NCI-H187 treated with DMSO at 0.1 percent for 48 hours (cell line): ENCODE measurements around the gene DCLK1.

Experiments used
- DNase-seq: peaks from one replicate; lab custom pipeline; 2025; lab: John Stamatoyannopoulos, UW

DCLK1 gene

GRCh38 chr13:35860661-35861060 lies 270.5 kb downstream of the DCLK1 start:
- no peak for DNase-seq

DNA sequence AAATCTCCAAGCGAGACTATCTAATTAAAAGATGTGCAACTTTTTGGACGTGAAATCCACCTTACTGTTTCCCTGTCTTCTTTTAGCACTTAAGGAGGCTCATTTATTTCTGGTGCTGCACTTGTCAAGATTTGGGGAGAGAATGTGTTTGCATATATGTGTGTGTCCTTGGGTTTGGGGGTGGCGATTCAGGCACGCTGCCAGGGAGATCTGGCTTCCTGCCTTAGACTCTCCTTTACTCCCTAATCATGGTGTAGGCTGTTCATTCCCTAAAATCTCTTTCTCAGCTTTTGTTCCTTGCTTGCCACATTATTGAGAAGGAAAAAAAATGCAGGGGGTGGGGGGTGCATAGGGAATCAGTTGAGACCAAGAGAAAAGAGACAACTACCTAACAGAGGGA lies 271.2 kb downstream of the DCLK1 start:
- no peak for DNase-seq

- no peak for DNase-seq
Measured at GRCh38 chr13:35858665-35859064, 272.5 kb downstream of the DCLK1 start.

DNA sequence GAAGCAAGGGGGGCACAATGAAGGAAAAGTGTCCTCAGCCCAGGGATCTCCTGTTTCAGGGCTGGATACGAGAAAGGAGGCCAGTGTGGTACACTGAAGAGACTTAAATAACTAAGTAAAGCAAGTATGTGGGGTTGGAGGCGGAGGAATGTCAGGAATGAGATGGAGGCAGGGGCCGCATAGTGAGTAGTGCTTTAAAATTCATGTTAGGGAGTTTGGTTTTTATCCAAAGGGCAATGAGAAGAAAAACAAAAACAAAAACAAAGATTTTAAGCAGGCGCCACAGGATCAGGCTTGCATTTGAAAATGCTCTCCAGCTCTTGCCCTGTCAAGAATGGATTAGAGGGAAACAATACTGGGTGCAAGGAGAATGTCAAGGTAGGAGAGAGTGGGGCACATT lies 273.4 kb downstream of the DCLK1 start:
- DNase-seq: no peak

DNA sequence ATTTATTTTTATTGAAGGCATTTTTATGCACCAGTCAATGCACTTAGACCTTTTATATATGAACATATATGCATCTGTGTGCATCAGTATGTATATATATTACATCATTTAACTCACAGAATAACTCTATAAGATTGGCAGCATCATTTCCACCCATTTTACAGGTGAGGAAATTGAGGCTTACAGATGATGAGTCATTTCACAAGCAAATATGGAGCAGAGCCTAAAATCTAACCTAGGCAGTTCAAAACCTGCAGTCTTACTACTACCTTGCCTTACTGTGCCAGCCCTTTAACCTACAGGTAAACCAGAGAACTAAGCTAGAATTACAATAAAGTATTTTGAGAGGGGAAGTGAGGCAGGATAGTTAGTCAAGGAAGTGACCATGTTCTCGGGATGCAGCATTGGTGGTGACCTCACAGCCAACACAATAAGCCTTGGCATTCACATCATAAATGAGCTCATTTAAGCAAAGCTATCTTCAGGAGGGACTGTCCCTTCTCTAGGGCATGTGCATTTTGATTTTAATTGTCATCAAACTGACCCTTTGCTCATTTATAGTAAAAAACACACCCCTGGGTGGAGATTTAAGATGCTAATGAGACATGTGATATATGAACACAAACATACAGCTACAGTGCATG lies 274.3 kb downstream of the DCLK1 start:
- DNase-seq: no peak

GRCh38 chr13:35856084-35856483 lies 275.1 kb downstream of the DCLK1 start:
- DNase-seq: no peak

GRCh38 chr13:35855531-35856019 lies 275.6 kb downstream of the DCLK1 start:
- DNase-seq: no peak

- DNase-seq: no peak
Measured at GRCh38 chr13:35854286-35854685, 276.9 kb downstream of the DCLK1 start.

DNA sequence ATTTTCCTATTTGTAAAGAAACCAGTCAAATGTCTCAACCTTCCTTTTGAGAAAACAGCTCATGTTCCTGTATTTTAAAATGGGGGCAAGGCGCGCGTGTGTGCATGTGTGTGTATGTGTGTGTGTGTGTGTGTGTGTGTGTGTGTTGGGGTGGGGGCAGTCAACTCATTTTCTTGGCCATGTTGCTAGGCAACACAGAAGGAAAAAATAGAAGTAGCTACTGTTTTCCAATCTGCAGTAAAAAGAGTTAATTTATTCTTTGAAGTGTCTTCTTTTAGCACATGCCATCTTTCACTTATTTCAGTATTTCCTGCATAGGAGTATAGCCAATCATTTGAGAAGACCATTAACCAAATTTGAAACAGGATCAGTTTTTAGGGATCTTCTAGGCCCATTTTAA lies 279.3 kb downstream of the DCLK1 start:
- DNase-seq: no peak

DNA sequence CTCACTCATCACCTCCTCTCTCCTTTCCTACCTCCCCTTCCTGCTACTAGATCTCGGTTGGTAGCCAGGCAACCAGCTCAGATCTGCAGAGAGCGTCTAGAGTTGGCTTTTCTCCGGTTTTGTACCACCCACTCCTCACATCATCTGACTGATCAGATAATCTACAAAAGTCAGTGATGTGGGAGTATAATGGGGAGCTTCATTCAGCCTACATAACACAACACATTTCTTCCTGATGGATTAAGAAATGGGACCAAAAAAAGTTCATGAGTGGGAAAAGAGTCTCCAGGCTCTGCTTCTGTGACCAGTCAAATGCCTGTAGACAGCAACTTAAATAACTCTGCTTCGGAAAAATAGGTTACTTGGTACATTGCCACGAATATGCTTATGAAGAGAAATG lies 279.8 kb downstream of the DCLK1 start:
- DNase-seq: no peak

DNA sequence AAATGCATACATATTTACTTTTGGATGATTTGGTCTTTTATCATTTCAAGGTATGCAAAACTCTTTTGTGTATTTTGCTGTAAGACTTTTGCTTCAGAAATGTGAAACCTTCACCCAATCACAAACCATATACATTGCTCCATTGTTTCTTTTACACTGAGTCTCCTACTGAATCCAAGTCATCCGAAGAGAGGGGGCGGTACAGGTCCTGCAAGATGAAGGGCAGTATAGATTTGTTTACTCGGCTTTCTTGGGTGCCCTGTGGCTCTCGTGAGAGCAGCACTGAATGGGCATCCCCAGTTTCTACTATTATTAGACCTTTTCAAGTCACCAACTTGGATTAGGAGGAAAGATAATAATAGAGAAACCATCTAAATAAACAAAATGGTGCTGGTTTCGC lies 280.6 kb downstream of the DCLK1 start:
- no peak for DNase-seq

DNA sequence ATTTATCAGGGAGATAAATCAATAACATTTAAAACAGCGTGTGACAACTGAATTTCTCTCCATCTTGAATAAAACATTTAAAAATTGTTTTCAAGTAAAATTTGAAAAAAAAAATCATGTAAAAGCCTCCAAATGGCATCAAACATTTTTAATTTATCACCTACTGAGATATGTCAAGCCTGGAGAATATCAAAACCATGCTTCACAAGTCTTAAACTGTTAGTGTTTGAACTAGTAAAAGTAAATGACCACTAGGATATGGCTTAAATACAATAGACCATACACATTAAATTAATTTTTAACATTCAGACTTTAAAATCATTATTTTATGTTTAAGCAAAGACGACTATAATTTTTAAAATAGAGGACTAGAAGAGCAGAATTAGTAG lies 281.9 kb downstream of the DCLK1 start:
- no peak for DNase-seq

GRCh38 chr13:35848336-35849255 lies 282.6 kb downstream of the DCLK1 start:
- no peak for DNase-seq

- no peak for DNase-seq
Measured at GRCh38 chr13:35843272-35843671, 287.9 kb downstream of the DCLK1 start.

DNA sequence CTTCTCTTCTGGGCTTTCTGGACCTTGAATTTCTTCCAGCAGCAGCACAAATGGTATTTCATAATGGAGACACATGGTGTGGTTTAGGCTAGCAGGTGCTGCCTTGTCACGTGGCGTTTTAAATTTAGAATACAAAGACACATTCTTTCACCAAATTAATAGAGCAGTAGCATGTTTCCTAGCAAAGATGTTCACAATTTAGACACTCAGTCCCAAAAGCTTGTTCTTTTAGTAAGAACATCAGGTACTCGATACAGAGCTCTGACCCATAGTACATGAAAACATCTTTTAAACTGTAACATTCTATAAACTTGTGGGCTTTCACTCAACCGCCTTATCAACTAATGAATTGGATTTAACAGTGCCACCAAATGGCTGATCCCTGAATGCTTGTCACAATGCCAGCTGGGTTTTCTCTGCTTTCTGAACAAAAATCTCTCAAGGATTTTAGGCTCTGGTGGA lies 290.1 kb downstream of the DCLK1 start:
- no peak for DNase-seq

DNA sequence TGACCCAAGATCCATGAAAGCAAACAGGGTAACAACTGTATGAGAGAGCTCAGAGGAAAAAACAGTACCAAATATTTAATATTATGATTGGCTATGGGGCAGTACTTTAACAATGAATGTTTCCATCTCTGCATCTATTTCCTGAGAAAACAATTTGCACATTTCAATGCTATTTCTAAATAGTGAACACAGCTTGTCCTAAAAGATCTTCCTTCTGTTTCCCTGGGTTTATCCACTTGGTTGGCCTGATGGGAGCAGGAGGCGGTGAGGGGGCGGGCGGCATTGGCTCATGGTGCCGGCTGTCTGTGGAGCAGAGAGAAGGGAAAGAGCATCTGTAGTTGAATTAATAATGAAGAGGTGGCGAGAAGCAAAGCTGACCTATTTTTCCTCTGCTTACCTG lies 291.4 kb downstream of the DCLK1 start:
- DNase-seq: no peak

DNA sequence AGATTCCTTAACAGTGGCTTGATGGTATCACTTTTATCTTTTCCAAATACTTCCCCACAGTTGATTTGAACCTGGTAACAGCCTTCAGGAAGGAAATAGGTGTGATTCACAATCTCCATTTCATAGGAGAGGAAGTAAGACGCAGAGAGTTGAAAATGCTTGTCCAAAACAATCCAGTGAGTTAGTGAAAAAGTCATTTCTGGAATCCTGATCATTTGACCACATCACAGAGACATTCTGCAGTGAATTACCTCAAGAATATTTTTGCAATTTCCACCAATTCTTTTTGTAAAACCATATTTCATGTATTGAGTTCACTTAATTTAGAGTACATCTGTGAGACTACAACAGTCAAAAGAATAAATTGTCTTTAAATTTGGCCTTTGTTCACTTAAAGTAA lies 292.8 kb downstream of the DCLK1 start:
- no peak for DNase-seq

- no peak for DNase-seq
Measured at GRCh38 chr13:35836446-35836845, 294.7 kb downstream of the DCLK1 start.

GRCh38 chr13:35835989-35836388 lies 295.2 kb downstream of the DCLK1 start:
- no peak for DNase-seq

DNA sequence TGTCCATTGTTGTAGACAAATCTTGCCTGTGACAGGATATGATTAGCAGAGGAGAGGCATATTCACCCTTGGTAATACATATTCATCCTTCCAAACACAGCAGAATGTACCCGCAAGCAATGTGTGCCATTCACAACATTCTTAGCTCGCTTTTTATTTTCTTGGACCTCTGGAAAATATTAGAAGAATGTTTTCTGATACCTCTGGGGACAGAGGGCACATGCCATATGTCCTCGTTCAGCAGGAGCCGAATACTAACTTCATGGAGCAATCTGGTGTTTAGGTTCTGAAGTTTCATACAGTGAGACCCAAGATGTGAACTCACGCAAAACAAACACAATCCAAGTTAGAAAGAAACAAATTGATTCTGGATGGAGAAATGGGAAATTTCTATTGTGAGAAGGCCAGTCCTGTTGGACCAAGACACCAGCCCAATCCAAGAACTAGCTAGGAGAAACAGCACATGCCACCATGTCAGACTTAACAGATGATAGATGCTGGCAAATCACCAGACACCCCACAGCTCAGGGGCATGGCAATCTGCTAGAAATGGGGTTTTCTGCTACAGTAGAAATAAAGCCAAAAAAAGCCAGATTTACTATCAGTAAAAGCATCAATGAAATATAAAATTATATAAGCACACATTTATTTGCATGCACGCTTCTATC lies 297.4 kb downstream of the DCLK1 start:
- no peak for DNase-seq

DNA sequence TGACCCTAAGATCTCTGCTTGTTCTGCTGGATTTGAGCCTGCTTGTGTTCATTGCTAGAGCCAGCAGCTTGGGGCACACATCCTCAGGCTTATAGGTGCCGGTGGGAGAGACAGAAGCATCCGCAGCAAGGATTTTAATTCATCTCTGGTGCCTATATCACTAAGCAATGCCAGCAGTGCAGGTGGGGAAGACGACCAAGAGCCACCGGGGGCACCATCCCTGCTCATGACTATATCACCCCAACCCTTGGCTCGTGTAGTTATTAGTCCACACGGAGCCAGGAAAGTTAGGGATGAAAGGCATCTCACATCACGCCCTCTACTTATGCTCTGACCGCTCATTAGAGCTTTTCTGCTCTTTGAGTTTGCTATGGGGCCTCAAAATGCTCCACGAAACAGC lies 298.2 kb downstream of the DCLK1 start:
- DNase-seq: no peak

DNA sequence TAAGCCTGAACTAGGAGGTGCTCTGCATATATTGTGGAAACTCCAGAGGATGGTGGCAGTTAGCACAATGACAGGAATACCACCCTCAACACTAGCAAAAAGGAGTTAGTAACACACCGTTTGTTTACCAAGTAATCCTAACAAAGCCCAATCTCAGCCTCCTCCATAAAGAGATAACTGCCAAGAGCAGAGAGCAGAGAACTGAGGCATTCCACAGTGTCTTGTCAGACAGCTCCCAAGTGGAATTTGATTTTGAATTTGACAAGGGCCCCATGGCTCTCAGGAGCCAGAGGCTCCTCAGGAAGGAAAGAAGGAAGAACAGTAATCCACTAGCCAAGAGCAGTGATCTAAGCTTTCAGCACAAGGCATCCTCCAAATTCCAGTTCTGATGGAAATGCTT lies 298.6 kb downstream of the DCLK1 start:
- no peak for DNase-seq
